ENCODE results near the gene CLIC4. TPM values are rescaled to one million over a fixed set of nuclear protein-coding genes. Genes with fewer than 3 reads are reported as not detected.
"Not testable (repeated sequence)": the region's sequence is repeated elsewhere in the genome, so short reads cannot be mapped to it uniquely, and the experiment has no call there.

CLIC4 gene
- total RNA-seq, 1 donor from 2014 or later, result 99.2 TPM

DNA sequence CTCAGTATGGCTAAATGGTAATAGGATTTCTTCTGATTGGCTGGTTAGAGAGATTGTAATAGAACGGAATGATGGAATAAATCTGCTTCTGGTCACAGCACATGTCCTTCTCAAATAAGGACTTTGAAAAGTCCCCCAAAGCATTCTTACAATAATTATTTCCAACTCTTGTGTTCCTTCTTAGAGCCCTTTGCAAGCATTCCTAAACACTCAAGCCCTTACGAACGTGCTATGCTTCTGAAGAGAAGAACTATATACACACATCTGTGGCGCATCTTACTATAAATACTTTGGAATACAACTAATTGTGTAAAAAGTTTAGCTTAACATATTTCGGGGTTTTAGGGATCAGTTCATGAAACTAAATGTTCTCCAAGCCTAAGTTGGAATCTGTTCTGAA lies 25.6 kb downstream of the CLIC4 start:
- H3K4me3 ChIP-seq (ENCODE audit: low read length in 3 of 3), result no peak overlapping the region
- H3K9me3 ChIP-seq (ENCODE audit: control insufficient read depth in 3 of 3, low read length in 3 of 3), result no peaks in the 10 kb centered on the region
- peaks cover 0 to 13% (median 5%) of the 10 kb centered on the region in 3 donors for H3K4me1 ChIP-seq (ENCODE audit: control insufficient read depth in 3 of 3, insufficient read depth in 3 of 3, low read length in 3 of 3)
- no peaks in the 10 kb centered on the region for H3K27me3 ChIP-seq (ENCODE audit: control insufficient read depth in 3 of 3, insufficient read depth in 3 of 3, low read length in 3 of 3)
- H3K9ac ChIP-seq (ENCODE audit: low read depth in 1 of 3, low read length in 3 of 3), result peak overlapping the region in 1 of 3 donors; percentile 35
- no peaks in the 10 kb centered on the region for H3K36me3 ChIP-seq (ENCODE audit: control insufficient read depth in 3 of 3, insufficient read depth in 3 of 3, low read length in 3 of 3)
- H3K27ac ChIP-seq (ENCODE audit: low read depth, low read length), result peak overlapping the region; percentile 81

GRCh38 chr1:24771574-24771973 lies 26.3 kb downstream of the CLIC4 start:
- no peak overlapping the region for H3K4me3 ChIP-seq (ENCODE audit: low read length in 3 of 3)
- H3K27me3 ChIP-seq (ENCODE audit: control insufficient read depth in 3 of 3, insufficient read depth in 3 of 3, low read length in 3 of 3), result no peaks in the 10 kb centered on the region
- no peak overlapping the region for H3K27ac ChIP-seq (ENCODE audit: low read depth, low read length)
- H3K9ac ChIP-seq (ENCODE audit: low read depth in 1 of 3, low read length in 3 of 3), result no peak overlapping the region
- peaks cover 0 to 16% (median 5%) of the 10 kb centered on the region in 3 donors for H3K4me1 ChIP-seq (ENCODE audit: control insufficient read depth in 3 of 3, insufficient read depth in 3 of 3, low read length in 3 of 3)
- H3K9me3 ChIP-seq (ENCODE audit: control insufficient read depth in 3 of 3, low read length in 3 of 3), result no peaks in the 10 kb centered on the region
- no peaks in the 10 kb centered on the region for H3K36me3 ChIP-seq (ENCODE audit: control insufficient read depth in 3 of 3, insufficient read depth in 3 of 3, low read length in 3 of 3)

DNA sequence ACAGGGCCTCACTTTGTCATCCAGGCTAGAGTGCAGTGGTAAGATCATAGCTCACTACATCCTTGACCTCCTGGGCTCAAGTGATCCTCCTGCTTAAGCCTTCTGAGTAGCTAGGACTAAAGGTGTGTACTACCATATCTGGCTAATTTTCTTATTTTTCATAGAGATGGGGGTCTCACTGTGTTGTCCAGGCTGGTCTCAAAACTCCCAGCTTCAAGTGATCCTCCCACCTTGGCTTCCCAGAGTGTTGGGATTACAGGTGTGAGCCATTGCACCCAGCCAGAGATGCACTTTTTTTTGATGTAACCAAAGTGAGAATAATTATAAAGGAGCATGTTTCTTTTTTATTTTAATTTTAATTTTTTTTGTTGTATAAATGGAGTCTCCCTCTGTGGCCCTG lies 28.4 kb downstream of the CLIC4 start:
- H3K27ac ChIP-seq (ENCODE audit: low read depth, low read length), result no peak overlapping the region
- peaks cover 0 to 19% (median 5%) of the 10 kb centered on the region in 3 donors for H3K4me1 ChIP-seq (ENCODE audit: control insufficient read depth in 3 of 3, insufficient read depth in 3 of 3, low read length in 3 of 3)

DNA sequence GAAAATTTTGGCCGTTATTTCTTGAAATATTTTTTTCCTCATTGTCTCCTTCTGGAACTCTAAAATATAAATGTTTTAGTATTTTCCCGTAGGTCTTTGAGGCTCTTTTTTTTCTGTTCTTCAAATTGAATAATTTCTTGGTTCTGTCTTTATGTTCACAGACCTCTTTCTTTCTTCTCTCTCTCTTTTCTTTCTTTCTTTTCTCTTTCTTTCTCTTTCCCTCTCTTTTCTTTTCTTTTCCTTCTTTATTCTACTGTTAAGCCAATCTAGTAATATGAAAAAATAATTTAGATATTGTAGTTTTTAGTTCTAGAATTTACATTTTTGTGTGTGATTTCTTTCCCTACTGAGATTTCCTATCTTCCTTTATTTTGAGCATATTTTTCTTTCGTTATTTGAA lies 30.1 kb downstream of the CLIC4 start:
- no peaks in the 10 kb centered on the region for H3K9me3 ChIP-seq (ENCODE audit: control insufficient read depth in 3 of 3, low read length in 3 of 3)
- H3K36me3 ChIP-seq (ENCODE audit: control insufficient read depth in 3 of 3, insufficient read depth in 3 of 3, low read length in 3 of 3), result no peaks in the 10 kb centered on the region
- no peaks in the 10 kb centered on the region for H3K27me3 ChIP-seq (ENCODE audit: control insufficient read depth in 3 of 3, insufficient read depth in 3 of 3, low read length in 3 of 3)
- H3K27ac ChIP-seq (ENCODE audit: low read depth, low read length), result no peak overlapping the region
- no peak overlapping the region for H3K9ac ChIP-seq (ENCODE audit: low read depth in 1 of 3, low read length in 3 of 3)
- peaks cover 0 to 7% (median 3%) of the 10 kb centered on the region in 3 donors for H3K4me1 ChIP-seq (ENCODE audit: control insufficient read depth in 3 of 3, insufficient read depth in 3 of 3, low read length in 3 of 3)
- H3K4me3 ChIP-seq (ENCODE audit: low read length in 3 of 3), result no peak overlapping the region

More for the DNA sequence above, 28.4 kb downstream of the CLIC4 start:
- Histone ChIP-seq H3K9ac (ENCODE audit: low read depth in 1 of 3, low read length in 3 of 3) (no peak overlapping the region), H3K4me3 (ENCODE audit: low read length in 3 of 3) (no peak overlapping the region), H3K9me3 (ENCODE audit: control insufficient read depth in 3 of 3, low read length in 3 of 3) (no peaks in the 10 kb centered on the region), H3K27me3 (ENCODE audit: control insufficient read depth in 3 of 3, insufficient read depth in 3 of 3, low read length in 3 of 3) (no peaks in the 10 kb centered on the region), H3K36me3 (ENCODE audit: control insufficient read depth in 3 of 3, insufficient read depth in 3 of 3, low read length in 3 of 3) (no peaks in the 10 kb centered on the region)

DNA sequence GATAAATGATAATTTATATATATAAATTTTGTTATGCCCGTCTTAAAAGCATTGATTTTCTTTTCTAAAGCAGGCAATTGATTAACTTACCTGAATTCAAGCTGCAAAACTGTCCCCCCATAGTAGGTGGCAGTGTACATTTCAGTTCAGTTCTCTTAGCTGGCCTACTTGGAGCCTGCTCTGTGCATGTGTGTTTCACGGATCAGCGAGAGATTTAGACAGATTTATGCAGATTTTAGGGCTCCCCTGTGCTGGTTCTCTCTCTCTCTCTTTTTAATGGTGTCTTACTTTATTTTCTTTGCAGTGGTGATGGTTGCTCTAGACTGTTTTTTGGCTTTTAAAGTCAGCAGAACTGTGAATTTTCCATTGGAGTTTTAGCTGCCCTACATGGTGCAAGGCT lies 30.7 kb downstream of the CLIC4 start:
- peaks cover 0 to 7% (median 3%) of the 10 kb centered on the region in 3 donors for H3K4me1 ChIP-seq (ENCODE audit: control insufficient read depth in 3 of 3, insufficient read depth in 3 of 3, low read length in 3 of 3)
- no peaks in the 10 kb centered on the region for H3K36me3 ChIP-seq (ENCODE audit: control insufficient read depth in 3 of 3, insufficient read depth in 3 of 3, low read length in 3 of 3)
- no peak overlapping the region for H3K4me3 ChIP-seq (ENCODE audit: low read length in 3 of 3)
- no peaks in the 10 kb centered on the region for H3K9me3 ChIP-seq (ENCODE audit: control insufficient read depth in 3 of 3, low read length in 3 of 3)
- H3K27me3 ChIP-seq (ENCODE audit: control insufficient read depth in 3 of 3, insufficient read depth in 3 of 3, low read length in 3 of 3), result no peaks in the 10 kb centered on the region
- H3K27ac ChIP-seq (ENCODE audit: low read depth, low read length), result no peak overlapping the region
- H3K9ac ChIP-seq (ENCODE audit: low read depth in 1 of 3, low read length in 3 of 3), result no peak overlapping the region

DNA sequence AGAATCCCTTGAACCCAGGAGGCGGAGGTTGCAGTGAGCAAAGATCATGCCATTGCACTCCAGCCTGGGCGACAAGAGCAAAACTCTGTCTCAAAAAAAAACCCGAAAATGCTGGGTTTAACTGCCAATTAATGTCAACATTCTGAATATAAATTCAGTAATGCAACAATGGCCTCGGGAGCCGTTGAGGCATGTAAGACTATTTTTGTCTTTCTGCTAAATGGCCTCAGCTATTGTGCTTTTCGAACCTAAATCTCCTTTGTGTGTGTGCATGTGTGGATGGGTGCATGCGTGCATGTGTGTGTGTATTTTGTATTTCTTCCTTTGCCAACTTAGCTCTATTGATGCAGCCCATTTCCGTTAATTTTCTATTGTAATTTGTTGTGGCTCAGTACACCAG lies 31.6 kb downstream of the CLIC4 start:
- H3K4me1 ChIP-seq (ENCODE audit: control insufficient read depth in 3 of 3, insufficient read depth in 3 of 3, low read length in 3 of 3), result peaks cover 0 to 7% (median 0%) of the 10 kb centered on the region in 3 donors
- no peak overlapping the region for H3K27ac ChIP-seq (ENCODE audit: low read depth, low read length)
- H3K9ac ChIP-seq (ENCODE audit: low read depth in 1 of 3, low read length in 3 of 3), result no peak overlapping the region
- no peaks in the 10 kb centered on the region for H3K36me3 ChIP-seq (ENCODE audit: control insufficient read depth in 3 of 3, insufficient read depth in 3 of 3, low read length in 3 of 3)
- no peaks in the 10 kb centered on the region for H3K9me3 ChIP-seq (ENCODE audit: control insufficient read depth in 3 of 3, low read length in 3 of 3)
- no peak overlapping the region for H3K4me3 ChIP-seq (ENCODE audit: low read length in 3 of 3)
- no peaks in the 10 kb centered on the region for H3K27me3 ChIP-seq (ENCODE audit: control insufficient read depth in 3 of 3, insufficient read depth in 3 of 3, low read length in 3 of 3)

DNA sequence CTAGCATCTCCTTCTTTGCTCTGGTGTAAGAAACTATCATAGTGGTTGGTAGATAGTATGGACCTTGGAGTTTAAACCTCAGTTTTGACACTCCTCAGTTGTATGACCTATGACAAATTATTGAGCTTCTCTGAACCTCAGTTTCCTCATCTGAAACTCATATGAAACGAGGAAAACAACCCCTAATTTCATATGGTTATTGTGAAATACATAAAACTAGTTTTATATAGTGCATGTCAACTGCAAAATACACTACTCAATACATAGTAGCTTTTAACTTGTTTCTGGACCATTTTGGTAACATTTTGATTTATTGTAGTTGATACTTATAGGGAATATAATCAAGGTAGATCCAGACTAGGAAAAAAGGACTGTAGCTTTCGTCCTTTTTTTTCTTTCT lies 32.9 kb downstream of the CLIC4 start:
- H3K27ac ChIP-seq (ENCODE audit: low read depth, low read length), result no peak overlapping the region

DNA sequence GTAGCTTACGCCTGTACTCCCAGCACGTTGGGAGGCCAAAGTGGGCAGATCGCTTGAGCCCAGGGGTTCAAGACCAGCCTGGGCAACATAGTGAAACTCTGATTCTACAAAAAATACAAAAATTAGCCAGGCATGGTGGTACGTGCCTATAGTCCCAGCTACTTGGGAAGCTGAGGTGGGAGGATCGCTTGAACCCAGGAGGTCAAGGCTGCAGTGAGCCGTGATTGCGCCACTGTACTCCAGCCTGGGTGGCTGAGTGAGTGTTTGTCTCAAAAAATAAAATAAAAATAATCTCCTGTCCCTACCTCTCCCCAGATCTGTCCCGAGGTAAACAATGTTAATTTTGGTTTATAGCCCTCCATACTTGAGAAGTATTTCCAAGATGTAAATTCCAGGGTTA lies 34.0 kb downstream of the CLIC4 start:
- not testable (repeated sequence) for H3K4me3 ChIP-seq (ENCODE audit: low read length in 3 of 3); H3K9me3 ChIP-seq (ENCODE audit: control insufficient read depth in 3 of 3, low read length in 3 of 3); H3K27me3 ChIP-seq (ENCODE audit: control insufficient read depth in 3 of 3, insufficient read depth in 3 of 3, low read length in 3 of 3); H3K27ac ChIP-seq (ENCODE audit: low read depth, low read length); H3K36me3 ChIP-seq (ENCODE audit: control insufficient read depth in 3 of 3, insufficient read depth in 3 of 3, low read length in 3 of 3); H3K4me1 ChIP-seq (ENCODE audit: control insufficient read depth in 3 of 3, insufficient read depth in 3 of 3, low read length in 3 of 3); H3K9ac ChIP-seq (ENCODE audit: low read depth in 1 of 3, low read length in 3 of 3)

More for the DNA sequence above, 32.9 kb downstream of the CLIC4 start:
- no peaks in the 10 kb centered on the region for H3K36me3 ChIP-seq (ENCODE audit: control insufficient read depth in 3 of 3, insufficient read depth in 3 of 3, low read length in 3 of 3)
- no peaks in the 10 kb centered on the region for H3K27me3 ChIP-seq (ENCODE audit: control insufficient read depth in 3 of 3, insufficient read depth in 3 of 3, low read length in 3 of 3)
- no peaks in the 10 kb centered on the region for H3K9me3 ChIP-seq (ENCODE audit: control insufficient read depth in 3 of 3, low read length in 3 of 3)
- H3K4me3 ChIP-seq (ENCODE audit: low read length in 3 of 3), result no peak overlapping the region
- no peak overlapping the region for H3K9ac ChIP-seq (ENCODE audit: low read depth in 1 of 3, low read length in 3 of 3)
- H3K4me1 ChIP-seq (ENCODE audit: control insufficient read depth in 3 of 3, insufficient read depth in 3 of 3, low read length in 3 of 3), result peaks cover 0 to 7% (median 0%) of the 10 kb centered on the region in 3 donors

GRCh38 chr1:24779689-24780464 lies 34.6 kb downstream of the CLIC4 start:
- Histone ChIP-seq H3K27ac (ENCODE audit: low read depth, low read length) (no peak overlapping the region), H3K27me3 (ENCODE audit: control insufficient read depth in 3 of 3, insufficient read depth in 3 of 3, low read length in 3 of 3) (no peaks in the 10 kb centered on the region), H3K4me3 (ENCODE audit: low read length in 3 of 3) (no peak overlapping the region), H3K9me3 (ENCODE audit: control insufficient read depth in 3 of 3, low read length in 3 of 3) (no peaks in the 10 kb centered on the region), H3K9ac (ENCODE audit: low read depth in 1 of 3, low read length in 3 of 3) (no peak overlapping the region), H3K36me3 (ENCODE audit: control insufficient read depth in 3 of 3, insufficient read depth in 3 of 3, low read length in 3 of 3) (no peaks in the 10 kb centered on the region), H3K4me1 (ENCODE audit: control insufficient read depth in 3 of 3, insufficient read depth in 3 of 3, low read length in 3 of 3) (peaks cover 0 to 7% (median 0%) of the 10 kb centered on the region in 3 donors)

DNA sequence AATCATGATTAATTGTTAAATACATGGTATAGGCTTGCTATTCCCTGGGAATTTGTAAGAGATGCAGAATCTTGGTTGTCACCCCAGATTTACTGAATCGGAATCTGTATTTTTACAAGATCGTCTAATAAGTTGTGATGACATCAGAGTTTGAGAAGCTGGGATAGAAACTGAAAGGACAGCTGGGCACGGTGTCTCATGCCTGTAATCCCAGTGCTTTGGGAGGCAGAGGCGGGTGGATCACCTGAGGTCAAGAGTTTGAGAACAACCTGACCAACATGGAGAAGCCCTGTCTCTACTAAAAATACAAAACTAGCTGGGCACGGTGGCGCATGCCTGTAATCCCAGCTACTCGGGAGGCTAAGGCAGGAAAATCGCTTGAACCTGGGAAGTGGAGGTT lies 35.4 kb downstream of the CLIC4 start:
- not testable (repeated sequence) for H3K4me1 ChIP-seq (ENCODE audit: control insufficient read depth in 3 of 3, insufficient read depth in 3 of 3, low read length in 3 of 3); H3K27me3 ChIP-seq (ENCODE audit: control insufficient read depth in 3 of 3, insufficient read depth in 3 of 3, low read length in 3 of 3); H3K9ac ChIP-seq (ENCODE audit: low read depth in 1 of 3, low read length in 3 of 3); H3K27ac ChIP-seq (ENCODE audit: low read depth, low read length); H3K9me3 ChIP-seq (ENCODE audit: control insufficient read depth in 3 of 3, low read length in 3 of 3); H3K36me3 ChIP-seq (ENCODE audit: control insufficient read depth in 3 of 3, insufficient read depth in 3 of 3, low read length in 3 of 3); H3K4me3 ChIP-seq (ENCODE audit: low read length in 3 of 3)
